ENCODE measurements around the gene LRTM2. TPM values are rescaled to one million over a fixed set of nuclear protein-coding genes. Genes with fewer than 3 reads are reported as not detected.

Gene LRTM2
- total and polyA plus RNA-seq, 2 experiments from 2014 or later, result not detected

DNA sequence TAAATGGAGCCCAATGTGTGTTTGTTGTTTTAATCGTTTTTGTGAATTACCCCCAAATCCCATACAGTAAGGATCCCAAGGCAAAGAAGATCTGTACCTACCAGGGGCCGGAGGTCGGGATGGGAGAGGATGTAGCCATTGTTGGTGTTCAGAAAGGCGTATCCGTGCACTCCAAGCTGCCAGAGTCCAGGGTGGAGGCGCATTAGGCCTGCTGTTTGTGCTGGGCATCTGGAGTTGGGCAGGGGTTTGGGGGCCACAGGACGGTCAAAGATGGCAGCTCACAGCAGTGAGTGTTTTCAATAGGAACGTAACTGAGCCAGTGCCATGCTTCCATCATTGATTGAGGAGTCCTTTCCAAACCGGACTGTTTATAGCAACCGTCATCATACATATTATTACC, 57.8 kb downstream of the LRTM2 start:
- no peak for TF ChIP-seq EZH2 (IDR thresholded peaks at IDR 0.05; ENCODE audit: borderline replicate concordance)
- TF ChIP-seq EZH2phosphoT487 (IDR thresholded peaks at IDR 0.05; ENCODE audit: low read depth, severe bottlenecking, unreplicated experiment), result no peak
- DNase-seq (ENCODE audit: low spot score), result peak; percentile 0
- WGBS (ENCODE audit: low lambda C conversion rate, missing lambda C conversion rate), result 97% methylated on average over 10 of the region's 10 CpGs

DNA sequence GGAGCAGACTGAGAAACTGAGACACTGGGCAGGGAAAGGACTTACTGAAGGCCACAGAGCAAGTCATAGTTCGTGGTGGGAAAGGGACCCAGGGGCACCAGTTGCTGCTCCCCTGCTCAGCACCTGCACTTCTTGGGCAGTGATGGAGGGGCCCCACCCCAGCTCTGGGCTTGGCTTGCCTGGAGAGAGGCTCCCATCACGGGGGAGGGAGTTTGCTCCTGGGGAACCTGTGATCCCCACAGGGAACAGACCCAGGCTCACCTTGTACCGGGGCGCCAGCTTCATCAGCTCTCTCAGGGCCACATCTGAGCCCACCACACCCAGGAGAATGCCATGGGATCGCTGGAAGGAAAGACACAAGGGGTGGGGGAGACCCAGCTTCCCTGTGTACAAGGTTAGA, 58.3 kb downstream of the LRTM2 start:
- 92% methylated on average over 4 of the region's 5 CpGs for WGBS (ENCODE audit: low lambda C conversion rate, missing lambda C conversion rate)
- Histone ChIP-seq H4K20me1 (ENCODE audit: insufficient read depth, poor library complexity, severe bottlenecking) (no peaks in the 10 kb centered on the region), H2AFZ (no peak overlapping the region), H3K27me3 (peaks cover 3% of the 10 kb centered on the region), H3K36me3 (replicated peaks; ENCODE audit: insufficient read depth, low read depth) (no peaks in the 10 kb centered on the region), H3K9me3 (ENCODE audit: low read depth) (no peaks in the 10 kb centered on the region), H3K27ac (no peak overlapping the region), H3K4me3 (no peak overlapping the region), H3K4me2 (no peak overlapping the region), H3K79me2 (no peaks in the 10 kb centered on the region), H3K9me2 (replicated peaks; ENCODE audit: insufficient read depth) (no peaks in the 10 kb centered on the region), H3K4me1 (ENCODE audit: insufficient read depth) (no peaks in the 10 kb centered on the region)
- peak; percentile 1 for DNase-seq (ENCODE audit: low spot score)
- TF ChIP-seq, protein P1, sequence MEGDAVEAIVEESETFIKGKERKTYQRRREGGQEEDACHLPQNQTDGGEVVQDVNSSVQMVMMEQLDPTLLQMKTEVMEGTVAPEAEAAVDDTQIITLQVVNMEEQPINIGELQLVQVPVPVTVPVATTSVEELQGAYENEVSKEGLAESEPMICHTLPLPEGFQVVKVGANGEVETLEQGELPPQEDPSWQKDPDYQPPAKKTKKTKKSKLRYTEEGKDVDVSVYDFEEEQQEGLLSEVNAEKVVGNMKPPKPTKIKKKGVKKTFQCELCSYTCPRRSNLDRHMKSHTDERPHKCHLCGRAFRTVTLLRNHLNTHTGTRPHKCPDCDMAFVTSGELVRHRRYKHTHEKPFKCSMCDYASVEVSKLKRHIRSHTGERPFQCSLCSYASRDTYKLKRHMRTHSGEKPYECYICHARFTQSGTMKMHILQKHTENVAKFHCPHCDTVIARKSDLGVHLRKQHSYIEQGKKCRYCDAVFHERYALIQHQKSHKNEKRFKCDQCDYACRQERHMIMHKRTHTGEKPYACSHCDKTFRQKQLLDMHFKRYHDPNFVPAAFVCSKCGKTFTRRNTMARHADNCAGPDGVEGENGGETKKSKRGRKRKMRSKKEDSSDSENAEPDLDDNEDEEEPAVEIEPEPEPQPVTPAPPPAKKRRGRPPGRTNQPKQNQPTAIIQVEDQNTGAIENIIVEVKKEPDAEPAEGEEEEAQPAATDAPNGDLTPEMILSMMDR (IDR thresholded peaks at IDR 0.05; ENCODE audit: poor library complexity), result no peak
- TF ChIP-seq EZH2phosphoT487 (IDR thresholded peaks at IDR 0.05; ENCODE audit: low read depth, severe bottlenecking, unreplicated experiment), result no peak

More for the DNA sequence above, 57.8 kb downstream of the LRTM2 start:
- no peaks in the 10 kb centered on the region for H3K4me1 ChIP-seq (ENCODE audit: insufficient read depth)
- H3K36me3 ChIP-seq (replicated peaks; ENCODE audit: insufficient read depth, low read depth), result no peaks in the 10 kb centered on the region
- no peak overlapping the region for H3K4me2 ChIP-seq
- no peak overlapping the region for H3K4me3 ChIP-seq
- no peaks in the 10 kb centered on the region for H3K9me2 ChIP-seq (replicated peaks; ENCODE audit: insufficient read depth)
- H4K20me1 ChIP-seq (ENCODE audit: insufficient read depth, poor library complexity, severe bottlenecking), result no peaks in the 10 kb centered on the region
- H3K9me3 ChIP-seq (ENCODE audit: low read depth), result no peaks in the 10 kb centered on the region
- peaks cover 3% of the 10 kb centered on the region for H3K27me3 ChIP-seq
- H2AFZ ChIP-seq, result no peak overlapping the region
- no peaks in the 10 kb centered on the region for H3K79me2 ChIP-seq
- no peak overlapping the region for H3K27ac ChIP-seq

DNA sequence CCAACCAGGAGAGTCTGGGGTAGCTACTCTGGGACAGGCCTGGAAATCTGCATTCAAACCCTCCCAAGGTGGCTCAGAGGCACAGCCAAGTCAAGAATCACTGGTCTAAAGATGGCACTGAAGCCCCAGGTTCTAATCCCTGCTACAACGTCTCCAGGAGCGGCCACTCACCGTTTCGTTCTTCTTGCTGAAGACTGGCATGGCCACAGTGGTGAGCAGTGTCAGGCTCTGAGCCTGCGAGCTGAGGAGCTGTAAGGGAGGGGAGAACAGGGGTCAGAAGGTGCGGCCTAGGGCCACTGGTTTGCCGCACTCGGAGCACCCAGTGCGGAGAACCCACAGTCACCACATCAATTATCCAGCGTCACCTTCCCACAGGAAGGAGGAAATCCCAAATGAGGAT, 59.3 kb downstream of the LRTM2 start:
- TF ChIP-seq EZH2 (IDR thresholded peaks at IDR 0.05; ENCODE audit: borderline replicate concordance) (no peak), EZH2phosphoT487 (IDR thresholded peaks at IDR 0.05; ENCODE audit: low read depth, severe bottlenecking, unreplicated experiment) (no peak)
- TF ChIP-seq, protein P1 (IDR thresholded peaks at IDR 0.05; ENCODE audit: poor library complexity), result no peak
- WGBS (ENCODE audit: low lambda C conversion rate, missing lambda C conversion rate), result 94% methylated on average over 10 of the region's 10 CpGs

DNA sequence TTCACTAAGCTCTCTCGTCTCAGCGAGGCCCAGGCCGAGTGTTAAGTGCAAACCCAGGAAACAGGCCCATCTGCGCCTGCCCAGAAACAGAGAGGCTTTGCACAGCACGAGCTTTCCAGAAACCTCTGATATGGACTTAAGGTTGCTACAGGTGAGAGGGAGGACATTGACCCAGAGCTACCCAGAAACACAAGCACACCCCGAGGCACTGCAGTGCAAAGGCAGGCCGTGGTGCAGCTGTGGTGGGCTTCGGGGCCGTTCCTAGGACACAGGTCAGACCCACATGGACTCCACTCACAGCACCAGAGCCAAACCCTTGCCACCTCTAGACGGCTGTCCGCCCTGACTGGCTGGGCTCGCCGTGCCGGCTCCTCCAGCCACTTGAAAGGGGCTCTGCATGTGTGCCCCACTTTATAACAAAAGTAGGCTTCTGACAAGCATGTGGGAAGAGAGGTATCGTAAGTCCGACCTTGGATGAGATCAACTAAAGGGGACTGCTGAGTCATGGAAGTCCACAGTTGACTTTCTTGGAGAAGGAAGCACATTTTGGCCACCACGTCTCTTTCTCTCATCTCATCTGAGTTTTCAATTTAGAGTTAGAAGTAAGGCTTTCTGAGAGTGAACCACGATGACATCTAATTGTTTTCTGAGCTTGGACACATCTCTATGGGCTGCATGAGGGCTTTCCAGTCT, 59.9 kb downstream of the LRTM2 start:
- no peaks in the 10 kb centered on the region for H3K79me2 ChIP-seq

More for the DNA sequence above, 59.3 kb downstream of the LRTM2 start:
- peak; percentile 1 for DNase-seq (ENCODE audit: low spot score)
- Histone ChIP-seq H4K20me1 (ENCODE audit: insufficient read depth, poor library complexity, severe bottlenecking) (no peaks in the 10 kb centered on the region), H3K4me3 (no peak overlapping the region), H3K27ac (no peak overlapping the region), H3K27me3 (peaks cover 3% of the 10 kb centered on the region), H3K36me3 (replicated peaks; ENCODE audit: insufficient read depth, low read depth) (no peaks in the 10 kb centered on the region), H3K9me3 (ENCODE audit: low read depth) (no peaks in the 10 kb centered on the region), H2AFZ (no peak overlapping the region), H3K9me2 (replicated peaks; ENCODE audit: insufficient read depth) (no peaks in the 10 kb centered on the region), H3K4me1 (ENCODE audit: insufficient read depth) (no peaks in the 10 kb centered on the region), H3K79me2 (no peaks in the 10 kb centered on the region), H3K4me2 (no peak overlapping the region)

More for the DNA sequence above, 59.9 kb downstream of the LRTM2 start:
- no peaks in the 10 kb centered on the region for H4K20me1 ChIP-seq (ENCODE audit: insufficient read depth, poor library complexity, severe bottlenecking)
- no peaks in the 10 kb centered on the region for H3K36me3 ChIP-seq (replicated peaks; ENCODE audit: insufficient read depth, low read depth)
- no peak overlapping the region for H2AFZ ChIP-seq
- H3K4me2 ChIP-seq, result no peak overlapping the region
- no peaks in the 10 kb centered on the region for H3K9me2 ChIP-seq (replicated peaks; ENCODE audit: insufficient read depth)
- no peak overlapping the region for H3K27ac ChIP-seq
- TF ChIP-seq EZH2 (IDR thresholded peaks at IDR 0.05; ENCODE audit: borderline replicate concordance) (no peak), EZH2phosphoT487 (IDR thresholded peaks at IDR 0.05; ENCODE audit: low read depth, severe bottlenecking, unreplicated experiment) (no peak)
- TF ChIP-seq, protein P1 (IDR thresholded peaks at IDR 0.05; ENCODE audit: poor library complexity), result no peak
- H3K4me1 ChIP-seq (ENCODE audit: insufficient read depth), result peaks cover 2% of the 10 kb centered on the region
- no peak overlapping the region for H3K4me3 ChIP-seq
- no peaks in the 10 kb centered on the region for H3K9me3 ChIP-seq (ENCODE audit: low read depth)
- DNase-seq (ENCODE audit: low spot score), result peak; percentile 2
- WGBS (ENCODE audit: low lambda C conversion rate, missing lambda C conversion rate), result 93% methylated on average over 18 of the region's 18 CpGs
- H3K27me3 ChIP-seq, result peaks cover under 1% of the 10 kb centered on the region
